Thyroid gland (tissue), 4 donors: ENCODE results near the gene COP1.

Experiments used
- POLR2A ChIP-seq, 2 donors: fragments of 450-650 bp; IDR thresholded peaks; one replicate each; pipeline ENCODE4 v1.6.1; 2017; ENCODE audit warnings: antibody characterized with exemption in 2 of 2, mild to moderate bottlenecking in 2 of 2, moderate library complexity in 1 of 2
- TF ChIP-seq, protein P1 (sequence below), 6 experiments: fragments of 200-600 bp in 3 of 6; fragments of 450-650 bp in 3 of 6; sonication (generic) in 3 of 6; IDR thresholded peaks; one replicate each; pipeline ENCODE4 v1.5.1; 2016 to 2019; ENCODE audit warnings: antibody characterized with exemption in 6 of 6, mild to moderate bottlenecking in 2 of 6, inconsistent platforms in 1 of 6, moderate library complexity in 1 of 6

DNA sequence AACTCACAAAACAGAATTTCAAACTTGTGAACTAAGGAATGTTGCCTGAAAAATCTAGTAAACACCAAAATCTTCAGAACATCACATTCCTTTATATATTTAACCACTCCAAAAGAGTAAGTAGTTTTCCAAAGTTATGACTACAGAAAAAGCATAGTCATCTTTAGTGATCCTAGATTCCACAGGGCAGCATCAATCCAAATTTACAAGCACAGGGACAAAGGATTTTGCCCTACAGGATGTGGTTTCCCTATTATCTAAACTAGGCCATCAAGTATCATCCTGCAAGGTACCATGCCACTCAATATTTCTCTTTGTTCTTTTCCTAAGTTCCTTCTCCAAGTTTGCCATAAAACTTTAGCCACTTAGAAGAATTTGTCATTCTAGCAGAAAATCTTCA lies 33.0 kb downstream of the COP1 start:
- TF ChIP-seq, protein P1, sequence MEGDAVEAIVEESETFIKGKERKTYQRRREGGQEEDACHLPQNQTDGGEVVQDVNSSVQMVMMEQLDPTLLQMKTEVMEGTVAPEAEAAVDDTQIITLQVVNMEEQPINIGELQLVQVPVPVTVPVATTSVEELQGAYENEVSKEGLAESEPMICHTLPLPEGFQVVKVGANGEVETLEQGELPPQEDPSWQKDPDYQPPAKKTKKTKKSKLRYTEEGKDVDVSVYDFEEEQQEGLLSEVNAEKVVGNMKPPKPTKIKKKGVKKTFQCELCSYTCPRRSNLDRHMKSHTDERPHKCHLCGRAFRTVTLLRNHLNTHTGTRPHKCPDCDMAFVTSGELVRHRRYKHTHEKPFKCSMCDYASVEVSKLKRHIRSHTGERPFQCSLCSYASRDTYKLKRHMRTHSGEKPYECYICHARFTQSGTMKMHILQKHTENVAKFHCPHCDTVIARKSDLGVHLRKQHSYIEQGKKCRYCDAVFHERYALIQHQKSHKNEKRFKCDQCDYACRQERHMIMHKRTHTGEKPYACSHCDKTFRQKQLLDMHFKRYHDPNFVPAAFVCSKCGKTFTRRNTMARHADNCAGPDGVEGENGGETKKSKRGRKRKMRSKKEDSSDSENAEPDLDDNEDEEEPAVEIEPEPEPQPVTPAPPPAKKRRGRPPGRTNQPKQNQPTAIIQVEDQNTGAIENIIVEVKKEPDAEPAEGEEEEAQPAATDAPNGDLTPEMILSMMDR (IDR thresholded peaks at IDR 0.05), result no peak
- TF ChIP-seq POLR2A (IDR thresholded peaks at IDR 0.05), result no peak
